GM19025 (cell line): ENCODE results near the gene RCE1.

ENCODE experiments used
- ATAC-seq: cut with Tn5 transposase; IDR thresholded peaks from one replicate; pipeline ENCODE4 v1.9.1; 2021; ENCODE audit warnings: mild to moderate bottlenecking, low read depth, moderate library complexity; ENCODE audit not compliant: unreplicated experiment

Gene RCE1

DNA sequence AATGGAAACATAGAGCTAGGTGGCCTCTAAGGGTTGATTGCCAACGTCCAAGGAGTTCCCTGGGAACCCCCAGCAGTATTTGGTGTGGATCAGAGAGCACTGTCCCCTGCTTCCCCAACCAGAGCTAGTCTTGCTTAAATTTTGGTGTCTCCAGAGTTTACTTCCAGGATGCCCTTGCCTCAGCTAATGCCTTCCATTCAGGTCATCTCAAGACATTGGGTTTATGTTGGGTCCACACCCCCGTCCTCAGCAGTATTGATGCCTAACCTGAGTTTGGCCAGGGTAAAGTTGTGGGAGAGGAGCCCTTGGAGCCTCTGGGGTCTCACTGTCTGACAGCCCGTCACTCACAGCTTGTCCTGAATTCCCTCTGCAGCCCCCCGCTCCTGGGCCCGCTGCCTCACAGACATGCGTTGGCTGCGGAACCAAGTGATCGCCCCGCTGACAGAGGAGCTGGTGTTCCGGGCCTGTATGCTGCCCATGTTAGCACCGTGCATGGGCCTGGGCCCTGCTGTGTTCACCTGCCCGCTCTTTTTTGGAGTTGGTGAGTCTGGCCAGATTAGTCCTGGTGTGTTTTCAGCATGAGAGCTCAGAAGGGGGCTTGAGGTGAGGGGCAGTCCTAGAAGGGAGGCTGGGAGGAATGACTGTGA, 1.4 kb downstream of the RCE1 start:
- no peak for ATAC-seq

DNA sequence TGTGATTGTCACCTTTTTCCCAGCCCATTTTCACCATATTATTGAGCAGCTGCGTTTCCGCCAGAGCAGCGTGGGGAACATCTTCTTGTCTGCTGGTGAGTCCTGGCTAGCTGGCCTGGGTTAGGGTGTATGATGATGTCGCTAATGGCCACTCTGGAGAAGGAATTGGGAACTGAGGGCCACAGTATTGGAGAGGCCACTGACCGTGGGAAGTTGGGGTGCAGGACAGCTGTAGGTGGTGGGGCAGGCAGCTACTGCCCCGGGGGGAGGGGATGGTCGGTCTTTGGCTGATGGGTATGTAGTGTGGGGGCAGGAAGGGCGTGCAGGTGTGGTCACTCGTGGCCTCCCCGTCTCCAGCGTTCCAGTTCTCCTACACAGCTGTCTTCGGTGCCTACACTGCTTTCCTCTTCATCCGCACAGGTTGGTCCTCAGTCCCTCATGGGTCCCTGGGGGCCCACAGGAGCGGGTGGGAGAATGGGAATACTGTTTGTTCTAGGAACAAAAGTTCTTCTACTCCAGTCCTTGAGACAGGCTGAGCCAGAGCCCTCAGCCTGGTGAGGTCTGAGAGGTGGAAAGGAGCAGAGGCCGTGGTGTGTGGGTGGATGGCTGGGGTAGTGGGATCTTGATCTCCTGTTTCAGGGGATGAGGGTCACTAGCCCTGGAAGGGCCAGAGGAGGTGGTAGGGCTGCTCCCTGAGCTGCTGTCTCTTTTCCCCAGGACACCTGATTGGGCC, 2.1 kb downstream of the RCE1 start:
- ATAC-seq, result no peak

DNA sequence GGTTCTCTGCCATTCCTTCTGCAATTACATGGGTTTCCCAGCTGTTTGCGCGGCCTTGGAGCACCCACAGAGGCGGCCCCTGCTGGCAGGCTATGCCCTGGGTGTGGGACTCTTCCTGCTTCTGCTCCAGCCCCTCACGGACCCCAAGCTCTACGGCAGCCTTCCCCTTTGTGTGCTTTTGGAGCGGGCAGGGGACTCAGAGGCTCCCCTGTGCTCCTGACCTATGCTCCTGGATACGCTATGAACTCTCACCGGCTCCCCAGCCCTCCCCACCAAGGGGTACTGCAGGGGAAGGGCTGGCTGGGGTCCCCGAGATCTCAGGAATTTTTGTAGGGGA, 2.6 kb downstream of the RCE1 start:
- no peak for ATAC-seq

DNA sequence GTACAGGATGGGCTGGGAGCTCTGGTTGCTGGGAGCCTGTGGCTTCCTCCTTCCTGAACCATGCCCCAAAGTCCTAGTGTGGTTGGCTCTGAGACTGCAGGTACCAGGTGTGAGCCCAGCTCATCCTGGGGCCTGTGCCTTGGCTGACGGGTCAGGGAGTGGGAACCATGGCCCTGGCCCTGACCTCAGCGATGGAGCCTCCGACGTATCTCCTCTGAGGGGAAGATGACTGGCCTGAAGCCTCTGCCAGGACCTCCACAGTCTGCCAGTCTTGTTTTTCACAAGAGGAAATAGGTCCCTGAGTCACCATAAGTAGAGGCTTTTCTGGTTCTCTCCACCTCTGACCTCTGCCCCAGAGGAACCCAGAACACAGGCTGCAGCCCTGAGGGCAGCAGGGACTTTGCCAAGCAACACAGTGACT, 3.4 kb downstream of the RCE1 start:
- ATAC-seq, result no peak

DNA sequence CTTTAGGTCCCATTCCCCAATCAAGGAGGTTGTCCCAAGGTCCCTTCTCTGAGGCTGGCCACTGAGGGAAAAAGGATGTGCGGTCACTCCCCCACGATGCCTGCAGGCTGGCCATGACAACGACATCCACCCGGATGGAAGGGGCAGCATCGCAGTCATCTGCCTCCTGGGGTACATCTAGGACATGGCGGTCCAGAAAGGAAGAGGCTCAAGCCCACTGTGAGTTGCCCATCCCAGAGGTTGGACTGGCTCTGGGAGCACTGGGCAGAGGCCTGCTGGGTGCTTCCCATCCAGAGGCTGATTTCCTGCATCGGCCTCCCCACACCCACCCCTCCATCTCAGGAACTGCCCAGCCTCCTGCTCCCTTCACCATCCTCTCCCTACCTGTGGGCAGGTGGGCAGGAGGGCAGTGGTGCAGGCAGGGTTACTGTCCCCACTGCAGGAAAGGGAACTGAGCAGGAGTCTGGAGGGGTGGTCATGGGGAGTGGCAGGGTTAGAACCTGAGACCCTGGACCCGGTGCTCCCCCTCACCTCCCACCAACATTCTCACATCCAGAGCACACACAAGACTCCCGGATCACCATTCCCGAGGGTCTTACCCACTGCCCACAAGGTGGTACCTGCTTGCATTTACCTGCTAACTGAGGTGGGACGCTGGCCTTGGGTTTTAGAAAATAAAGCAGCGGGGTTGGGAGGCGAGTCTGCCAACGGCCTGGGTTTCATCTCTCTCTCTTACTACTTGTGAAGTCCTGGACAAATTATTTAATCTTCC, 4.4 kb downstream of the RCE1 start:
- ATAC-seq, result no peak

DNA sequence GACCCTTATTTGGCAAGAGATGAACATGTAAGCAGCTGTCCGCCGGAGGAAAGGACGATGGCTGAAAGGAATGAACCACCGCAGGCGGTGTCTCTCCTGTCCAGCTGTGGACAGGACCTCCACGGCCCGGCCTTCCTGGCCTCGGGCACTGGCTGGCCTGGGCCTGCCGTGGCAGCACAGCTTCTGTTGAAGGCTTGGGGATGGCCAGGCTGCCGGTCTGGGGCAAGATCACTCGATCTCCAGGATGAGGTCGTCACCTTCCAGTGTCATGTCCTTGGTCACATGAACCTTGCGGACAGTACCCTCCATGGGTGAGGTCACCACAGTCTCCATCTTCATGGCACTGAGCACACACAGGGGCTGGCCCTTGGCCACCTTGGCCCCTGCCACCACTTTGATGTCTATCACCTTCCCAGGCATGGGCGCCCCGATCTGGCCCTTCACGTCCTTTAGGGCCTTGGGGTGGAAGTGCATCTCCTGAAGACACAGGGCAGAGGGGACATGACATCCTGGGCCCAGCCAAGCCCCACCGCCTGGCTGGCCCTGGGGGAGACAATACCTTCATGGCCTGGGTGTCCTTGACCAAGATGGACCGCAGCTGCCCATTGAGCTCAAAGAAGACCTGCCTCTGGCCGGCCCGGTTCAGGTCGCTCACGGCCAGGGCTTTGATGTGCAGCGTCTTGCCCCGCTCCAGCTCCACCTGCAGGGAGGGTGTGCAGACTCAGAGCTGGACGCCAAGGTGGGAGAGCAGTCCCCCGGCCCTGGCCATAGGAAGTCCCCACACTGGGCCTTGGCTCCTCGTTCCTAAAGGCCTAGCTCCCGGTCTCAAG, 5.6 kb downstream of the RCE1 start:
- ATAC-seq, result no peak

DNA sequence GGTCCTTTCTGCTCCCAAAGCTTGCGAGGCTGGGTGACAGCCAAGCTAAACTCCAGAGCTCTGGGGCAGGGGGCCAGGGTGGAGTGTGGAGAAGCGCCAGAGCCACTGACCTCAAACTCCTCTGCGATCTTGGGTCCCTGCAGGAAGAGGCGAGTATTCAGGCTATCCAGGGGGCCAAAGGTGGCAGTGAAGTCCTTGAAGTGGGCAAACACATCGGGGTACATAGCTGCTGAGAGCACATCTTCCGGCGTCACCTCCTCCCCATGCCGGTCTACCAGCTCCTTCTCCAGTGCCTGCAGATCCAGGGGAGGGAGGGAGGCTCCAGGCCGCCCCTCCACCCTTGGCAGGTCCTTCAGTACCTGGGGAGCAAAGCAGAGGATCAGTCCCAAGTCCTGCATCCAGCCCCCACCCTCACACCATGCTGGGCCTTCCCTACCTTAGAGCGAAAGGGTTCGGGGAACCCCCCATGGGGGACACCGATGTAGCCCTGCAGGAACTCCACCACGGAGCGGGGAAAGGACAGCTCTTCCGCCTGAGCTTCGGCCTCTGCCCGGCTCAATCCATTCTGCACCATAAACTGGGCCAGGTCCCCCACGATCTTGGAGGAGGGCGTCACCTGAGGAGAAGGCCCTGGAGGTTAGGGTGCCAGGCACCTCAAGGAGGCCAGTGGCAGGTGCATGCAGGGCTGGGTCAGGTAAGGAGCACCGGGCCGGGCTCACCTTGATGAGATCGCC, 6.4 kb downstream of the RCE1 start:
- no peak for ATAC-seq

DNA sequence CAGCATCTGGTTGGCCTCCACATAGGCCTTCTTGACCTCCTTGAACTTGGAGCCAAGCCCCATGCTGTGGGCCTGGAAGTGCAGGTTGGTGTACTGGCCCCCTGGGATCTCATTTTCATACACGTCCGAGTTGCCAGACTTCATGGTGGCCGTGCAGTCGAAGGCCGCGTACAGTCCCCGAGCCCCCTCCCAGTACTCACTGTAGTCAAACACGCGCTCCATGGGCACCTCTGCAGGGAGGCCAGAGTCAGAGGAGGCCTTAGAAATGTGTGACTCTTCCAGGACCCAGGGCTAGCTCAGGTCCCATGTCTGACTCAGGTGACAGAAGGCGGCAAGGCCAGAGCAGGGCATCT, 7.0 kb downstream of the RCE1 start:
- ATAC-seq, result no peak

DNA sequence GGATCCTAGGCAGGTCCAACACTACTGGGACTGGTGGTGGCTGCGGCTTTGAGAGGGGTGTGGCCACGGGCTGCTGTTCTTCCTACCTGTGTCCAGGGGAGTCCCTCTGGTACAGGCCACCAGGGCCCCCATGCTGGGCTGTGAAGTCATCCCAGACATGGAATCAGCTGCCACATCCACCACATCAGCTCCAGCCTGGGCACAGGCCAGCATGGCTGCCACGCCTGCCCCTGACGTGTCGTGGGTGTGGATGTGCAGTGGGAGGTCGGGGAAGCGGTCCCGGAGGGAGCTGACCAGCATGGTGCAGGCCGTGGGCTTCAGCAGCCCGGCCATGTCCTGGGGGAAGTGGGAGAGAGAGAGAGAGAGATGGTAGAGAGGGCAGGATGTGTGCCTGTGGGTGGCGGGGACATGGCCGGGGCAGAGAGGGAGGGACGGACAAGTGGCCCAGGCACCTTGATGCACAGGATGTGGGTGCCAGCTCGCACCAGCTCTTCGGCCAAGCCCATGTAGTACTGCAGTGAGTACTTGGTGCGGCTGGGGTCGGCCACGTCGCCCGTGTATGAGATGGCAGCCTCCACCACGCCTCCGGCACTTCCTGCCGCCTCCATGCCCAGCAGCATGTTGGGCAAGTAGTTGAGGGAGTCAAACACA, 7.5 kb downstream of the RCE1 start:
- no peak for ATAC-seq

DNA sequence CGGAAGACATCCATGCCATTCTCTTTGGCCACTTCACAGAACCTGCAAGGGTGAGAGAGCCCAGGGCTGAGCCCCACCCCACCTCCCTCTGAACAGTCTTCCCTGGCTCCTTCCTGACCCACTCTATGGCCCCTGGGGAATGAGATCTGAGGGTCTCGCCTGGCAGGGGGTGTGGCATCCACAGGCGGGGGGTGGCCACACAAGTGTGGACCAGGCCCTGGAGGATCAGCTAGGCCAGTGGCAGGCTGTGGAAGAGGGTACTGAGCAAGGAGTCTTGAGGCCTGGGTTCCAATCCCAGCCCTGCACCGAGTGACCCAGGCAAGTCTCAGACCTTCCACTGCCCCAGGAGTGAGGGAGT, 8.0 kb downstream of the RCE1 start:
- no peak for ATAC-seq

DNA sequence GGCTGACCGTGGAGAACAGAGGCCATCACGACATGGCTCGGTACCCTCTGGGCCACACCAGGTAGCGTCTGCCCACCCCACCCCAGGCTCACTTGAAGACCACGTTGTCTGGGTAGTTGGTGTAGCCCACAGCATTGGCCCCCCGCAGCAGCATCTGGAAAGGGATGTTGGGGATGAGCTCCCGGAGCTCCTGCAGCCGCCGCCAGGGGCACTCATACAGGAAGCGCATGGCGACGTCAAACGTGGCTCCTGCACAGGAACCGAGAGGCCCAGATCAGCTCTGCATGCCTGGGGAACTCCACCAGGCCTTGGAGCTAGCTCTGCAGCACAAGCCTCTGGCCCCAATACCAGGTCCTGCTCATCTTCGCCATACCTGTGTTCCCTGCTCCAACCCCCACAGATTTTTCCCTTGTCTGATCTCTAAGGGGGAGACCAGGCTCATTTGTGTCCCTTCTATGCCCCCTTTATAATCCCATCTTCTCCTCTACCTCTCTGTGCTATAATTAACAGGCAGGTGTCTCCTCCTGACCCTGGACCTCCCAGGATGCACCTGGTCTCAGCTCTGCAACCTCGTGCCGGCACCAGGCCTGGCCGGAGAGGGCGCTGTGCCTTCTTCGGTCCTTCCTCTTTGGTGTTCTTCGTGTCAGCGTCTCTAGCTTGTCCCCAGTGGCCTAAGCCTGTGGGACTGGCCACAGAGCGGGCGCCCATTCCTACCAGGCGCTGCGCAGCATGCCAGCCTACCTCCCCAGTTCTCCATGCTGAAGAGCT, 8.6 kb downstream of the RCE1 start:
- ATAC-seq, result no peak

DNA sequence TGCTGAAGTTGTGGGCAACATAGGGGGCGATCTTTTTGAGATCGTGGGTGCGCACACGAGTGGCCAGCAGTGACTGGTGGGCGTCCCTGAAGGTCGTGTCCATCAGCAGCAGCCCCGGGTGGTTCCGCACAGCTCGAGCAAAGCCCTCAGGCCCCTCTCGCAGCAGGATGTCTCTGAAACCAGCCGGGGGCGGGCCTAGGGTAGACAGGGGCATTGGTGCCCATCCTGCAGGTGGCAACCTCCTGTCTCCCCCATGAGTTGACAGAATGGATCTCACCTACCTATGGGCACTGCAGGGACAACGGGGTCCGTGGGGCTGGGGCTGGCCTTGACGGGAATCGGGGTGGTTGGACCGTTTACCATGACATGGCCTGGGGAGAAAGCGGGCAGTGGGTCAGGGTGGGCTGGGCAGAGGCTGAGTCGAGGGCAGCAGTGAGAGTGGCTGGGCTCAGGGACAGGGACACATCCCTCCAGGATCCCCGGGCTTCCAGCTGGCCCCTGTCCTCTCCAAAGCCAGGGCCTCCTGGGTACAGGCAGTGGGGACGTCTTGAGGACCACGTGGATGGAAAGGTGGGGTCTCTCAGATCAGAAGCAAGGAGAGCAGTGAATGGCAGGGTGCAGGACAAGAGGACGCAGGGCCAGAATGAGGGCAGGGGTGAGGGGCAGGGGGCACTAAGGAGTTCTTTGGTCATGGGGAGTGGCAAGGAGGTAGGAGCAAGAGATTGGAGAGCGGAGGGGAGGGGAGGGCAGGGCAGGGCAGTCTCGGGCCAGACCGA, 9.4 kb downstream of the RCE1 start:
- ATAC-seq, result no peak

DNA sequence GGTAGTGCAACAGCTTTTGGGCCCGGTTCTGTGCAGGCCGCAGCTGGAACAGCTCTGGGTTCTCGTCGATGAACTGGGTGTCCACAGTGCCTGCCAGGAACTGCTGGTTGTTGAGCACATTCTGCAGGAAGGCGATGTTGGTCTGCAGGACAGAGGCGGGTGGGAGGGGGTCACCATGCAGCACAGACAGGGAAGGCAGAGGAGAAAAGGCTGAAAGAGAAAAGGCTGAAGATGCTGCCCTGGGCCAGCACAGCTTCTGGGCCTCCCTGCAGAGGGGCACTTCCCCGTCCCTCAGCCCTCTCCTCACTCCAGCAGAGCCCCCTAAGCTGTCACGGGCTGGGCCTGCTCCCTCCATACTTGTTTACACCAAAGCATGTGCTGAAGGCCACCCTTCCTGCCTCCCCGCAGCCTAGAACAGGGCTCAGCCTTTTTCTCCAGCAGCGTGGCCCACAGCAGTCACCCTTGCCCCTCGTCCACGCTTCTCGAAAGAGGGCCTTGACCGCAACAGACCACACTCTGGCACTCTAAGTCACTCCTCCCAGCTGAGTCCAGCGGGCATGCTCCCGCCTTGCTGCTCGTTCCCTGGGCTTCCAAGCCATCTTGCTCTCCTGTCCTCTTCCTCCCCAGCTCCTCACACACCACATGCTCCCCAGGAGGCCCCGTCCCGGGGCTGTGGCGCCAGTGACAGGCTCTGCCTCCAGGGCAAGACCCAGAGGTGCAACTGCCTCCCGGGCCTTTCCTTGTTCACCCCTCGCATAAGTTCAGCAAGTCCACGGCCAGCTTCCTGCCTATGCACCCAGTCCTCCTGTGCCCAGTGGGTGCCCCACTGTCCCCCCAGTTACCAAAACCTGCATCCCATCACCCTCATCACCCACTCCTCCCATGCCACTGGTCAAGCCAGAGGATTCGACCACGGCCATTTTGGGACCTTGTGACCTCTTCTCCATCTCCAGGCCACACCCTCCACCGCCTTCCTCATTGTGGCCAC, 10.3 kb downstream of the RCE1 start:
- no peak for ATAC-seq

DNA sequence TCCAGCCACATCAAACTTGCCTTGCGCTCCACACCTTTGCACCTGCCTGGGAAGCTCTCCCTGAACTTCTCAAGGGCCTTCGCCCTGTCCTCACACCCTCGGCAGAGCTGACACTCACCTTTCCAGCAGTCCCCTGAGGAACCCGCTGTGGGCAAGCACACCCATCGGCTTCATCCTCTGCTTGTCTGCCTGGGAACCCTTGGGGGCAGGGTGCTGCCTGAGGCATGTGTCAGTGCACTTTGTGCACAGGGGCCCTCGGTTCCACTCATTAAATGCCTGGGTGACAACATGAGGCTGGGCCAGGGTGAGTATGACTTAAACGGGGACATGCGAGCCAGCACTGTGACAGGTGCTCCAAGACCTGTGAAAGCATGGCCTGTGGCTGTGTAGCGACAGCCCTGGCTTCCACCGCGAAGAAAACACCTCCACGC, 11.0 kb downstream of the RCE1 start:
- ATAC-seq, result no peak

DNA sequence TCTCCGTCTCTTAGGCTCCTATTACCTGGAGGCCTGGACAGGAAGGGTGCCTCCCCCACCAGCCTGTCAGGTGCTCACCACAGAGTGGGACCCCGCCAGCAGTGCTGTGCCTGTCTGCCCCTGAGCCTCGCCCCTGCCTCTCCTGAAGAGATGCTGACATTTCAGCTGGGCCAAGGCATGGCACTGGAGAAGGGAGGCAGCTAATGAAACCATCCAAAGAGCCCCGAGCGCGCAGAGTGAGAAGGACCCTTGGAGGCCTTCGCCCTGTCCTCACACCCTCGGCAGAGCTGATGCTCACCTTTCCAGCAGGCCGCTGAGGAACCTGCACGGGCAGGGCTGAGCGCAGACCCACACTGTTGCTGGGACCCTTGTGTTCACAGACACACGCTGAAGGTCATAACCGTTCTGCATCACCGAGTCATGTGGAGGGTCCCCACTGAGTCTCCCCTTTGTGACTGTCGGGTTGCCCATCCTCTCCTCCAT, 11.5 kb downstream of the RCE1 start:
- ATAC-seq, result no peak

DNA sequence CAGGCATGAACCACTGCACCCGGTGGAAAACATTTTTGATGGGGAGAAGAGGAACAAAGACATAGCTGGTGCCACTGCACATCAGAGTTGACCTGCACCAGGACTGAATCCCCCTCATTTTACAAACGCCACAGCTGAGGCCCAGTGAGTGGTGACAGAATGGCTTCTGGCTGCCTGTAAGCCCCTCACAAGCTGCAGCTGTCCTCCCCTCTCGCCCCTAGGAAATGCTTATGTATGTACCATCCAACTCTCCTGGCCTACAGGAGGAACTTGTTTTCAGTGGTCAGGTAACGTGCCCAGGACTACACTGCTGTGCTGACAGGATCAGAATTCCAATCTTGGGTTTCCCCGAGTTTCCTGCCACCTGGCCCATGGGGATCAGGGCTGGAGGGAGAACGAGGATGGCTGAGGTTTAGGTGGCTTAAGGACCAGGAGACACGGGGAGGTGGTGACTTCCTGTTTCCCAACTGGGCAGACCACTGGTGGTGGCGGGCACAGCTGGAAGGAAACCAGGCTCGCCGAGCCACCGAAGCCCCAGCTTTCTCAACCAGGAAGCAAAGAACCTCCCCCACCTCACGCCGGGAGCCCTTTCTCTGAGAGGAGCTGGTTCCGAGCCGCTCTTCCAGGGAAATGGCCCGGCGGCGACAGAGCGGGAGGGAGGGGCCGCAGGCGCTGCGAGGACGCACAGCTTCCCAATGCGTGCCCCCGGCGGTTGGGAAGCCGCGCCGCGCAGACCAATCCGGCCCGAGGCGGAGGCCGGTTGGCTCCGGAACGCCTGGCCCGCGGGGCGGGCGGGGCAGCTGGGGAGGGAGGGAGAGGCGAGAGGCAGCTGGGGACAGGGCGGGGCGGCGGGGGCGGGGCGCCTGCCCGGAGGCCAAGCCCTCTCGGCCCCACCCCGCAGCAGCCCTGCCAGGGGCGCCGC, 12.6 kb downstream of the RCE1 start:
- peak; percentile 76 for ATAC-seq
